GM23338 (cell line): ENCODE results near the gene PYCR2. TPM values are rescaled to one million over a fixed set of nuclear protein-coding genes. Genes with fewer than 3 reads are reported as not detected.

Experiments used
- ATAC-seq: fragments of 200-7000 bp; cut with Tn5 transposase; 3 replicates; pipeline ENCODE4 v1.9.1; 2020
- DNase-seq: peaks from one replicate; pipeline ENCODE4 v3.0.0-alpha.2; 2015; ENCODE audit warnings: low spot score
- H2AFZ ChIP-seq: fragments of 200-600 bp; sonication (generic); 2 replicates; pipeline ENCODE4 v1.8.0; 2016; ENCODE audit warnings: antibody characterized with exemption, mild to moderate bottlenecking, moderate library complexity
- H3F3A ChIP-seq: fragments of 200-600 bp; sonication (generic); replicated peaks from 2 replicates; pipeline ENCODE4 v1.8.0; 2017; ENCODE audit warnings: antibody characterized with exemption, mixed run types, low read depth
- H3K27ac ChIP-seq: fragments of 200-600 bp; sonication (generic); 2 replicates; pipeline ENCODE4 v1.6.1; 2016; ENCODE audit warnings: low read depth
- H3K27me3 ChIP-seq: fragments of 200-600 bp; sonication (generic); 2 replicates; pipeline ENCODE4 v1.8.0; 2016; ENCODE audit warnings: mild to moderate bottlenecking, mixed run types, moderate library complexity; ENCODE audit not compliant: insufficient read depth
- H3K36me3 ChIP-seq: fragments of 200-600 bp; sonication (generic); 2 replicates; pipeline ENCODE4 v1.8.0; 2016; ENCODE audit warnings: mild to moderate bottlenecking; ENCODE audit not compliant: insufficient read depth
- H3K4me1 ChIP-seq: fragments of 200-600 bp; sonication (generic); 2 replicates; pipeline ENCODE4 v1.8.0; 2016; ENCODE audit warnings: mild to moderate bottlenecking, moderate library complexity; ENCODE audit not compliant: insufficient read depth
- H3K4me2 ChIP-seq: fragments of 200-600 bp; sonication (generic); 2 replicates; pipeline ENCODE4 v1.7.1; 2017; ENCODE audit warnings: mixed run types
- H3K4me3 ChIP-seq: fragments of 200-600 bp; sonication (generic); 2 replicates; pipeline ENCODE4 v1.6.1; 2016; ENCODE audit warnings: mixed run types
- H3K79me2 ChIP-seq: fragments of 200-600 bp; sonication (generic); replicated peaks from 2 replicates; pipeline ENCODE4 v1.8.0; 2017; ENCODE audit warnings: mild to moderate bottlenecking; ENCODE audit not compliant: insufficient read depth
- H3K9me2 ChIP-seq: fragments of 200-600 bp; sonication (generic); 2 replicates; pipeline ENCODE4 v1.8.0; 2017; ENCODE audit not compliant: insufficient read depth
- H4K20me1 ChIP-seq: fragments of 200-600 bp; sonication (generic); replicated peaks from 2 replicates; pipeline ENCODE4 v1.8.0; 2017; ENCODE audit warnings: mild to moderate bottlenecking; ENCODE audit not compliant: insufficient read depth
- H3K27ac Mint-ChIP-seq: 2 replicates; pipeline ENCODE4 v1.8.0; 2020; ENCODE audit warnings: inconsistent platforms, mild to moderate bottlenecking, moderate library complexity, mixed read lengths
- H3K27me3 Mint-ChIP-seq: 3 replicates; pipeline ENCODE4 v1.8.0; 2022; ENCODE audit warnings: low read depth, mild to moderate bottlenecking, moderate library complexity, mixed read lengths, inconsistent platforms; ENCODE audit not compliant: insufficient read depth, poor library complexity
- H3K36me3 Mint-ChIP-seq: 3 replicates; pipeline ENCODE4 v1.8.0; 2021; ENCODE audit warnings: low read depth, mild to moderate bottlenecking, inconsistent platforms, moderate library complexity, mixed read lengths
- H3K4me1 Mint-ChIP-seq: 3 replicates; pipeline ENCODE4 v1.8.0; 2020; ENCODE audit warnings: mild to moderate bottlenecking, inconsistent platforms, mixed read lengths
- H3K4me3 Mint-ChIP-seq: 3 replicates; pipeline ENCODE4 v1.8.0; 2021; ENCODE audit warnings: moderate library complexity, mild to moderate bottlenecking, inconsistent platforms, mixed read lengths
- H3K9me3 Mint-ChIP-seq: 3 replicates; pipeline ENCODE4 v1.8.0; 2020; ENCODE audit warnings: moderate library complexity, mild to moderate bottlenecking, inconsistent platforms, mixed read lengths
- ETS1 ChIP-seq: IDR thresholded peaks from 2 replicates; pipeline ENCODE4 v1.6.1; 2016; ENCODE audit warnings: antibody characterized with exemption
- EZH2 ChIP-seq: fragments of 200-600 bp; sonication (generic); IDR thresholded peaks from one replicate; pipeline ENCODE4 v1.8.0; 2017; ENCODE audit warnings: antibody characterized with exemption, mild to moderate bottlenecking, low read depth; ENCODE audit not compliant: unreplicated experiment
- EZH2phosphoT487 ChIP-seq: fragments of 200-600 bp; sonication (generic); IDR thresholded peaks from one replicate; pipeline ENCODE4 v1.8.1; 2018; ENCODE audit warnings: antibody characterized with exemption; ENCODE audit not compliant: unreplicated experiment
- JUNB ChIP-seq: IDR thresholded peaks from one replicate; pipeline ENCODE4 v1.6.1; 2016; ENCODE audit warnings: antibody characterized with exemption; ENCODE audit not compliant: unreplicated experiment
- NANOG ChIP-seq: IDR thresholded peaks from 2 replicates; pipeline ENCODE4 v1.6.1; 2016; ENCODE audit warnings: antibody characterized with exemption, borderline replicate concordance
- REST ChIP-seq: IDR thresholded peaks from one replicate; pipeline ENCODE4 v1.6.1; 2018; ENCODE audit warnings: antibody characterized with exemption; ENCODE audit not compliant: unreplicated experiment
- STAT1 ChIP-seq: IDR thresholded peaks from one replicate; pipeline ENCODE4 v1.6.1; 2016; ENCODE audit warnings: antibody characterized with exemption; ENCODE audit not compliant: unreplicated experiment
- ZNF114 ChIP-seq: fragments of 250-450 bp; sonication (Bioruptor Pico); IDR thresholded peaks from 2 replicates; pipeline ENCODE4 v1.5.0; 2020; ENCODE audit warnings: mild to moderate bottlenecking, moderate library complexity
- ZNF331 ChIP-seq: fragments of 250-450 bp; sonication (Bioruptor Pico); IDR thresholded peaks from 2 replicates; pipeline ENCODE4 v1.5.0; 2020; ENCODE audit warnings: low read depth, mild to moderate bottlenecking, moderate library complexity
- polyA plus RNA-seq: library from polyadenylated mRNA; unstranded; fragments of >200 nt; fragmentation: Nextera tagmentation; extraction: Ambion mirVana; gene quantifications from 2 replicates; pipeline ENCODE4 v1.2.1, GENCODE V29; 2016
- total RNA-seq: library from RNA; depleted of rRNA; stranded (reverse); fragments of >200 nt; shearing (Covaris generic); gene quantifications from 2 replicates; pipeline ENCODE4 v1.2.3, GENCODE V29; 2014
- TF ChIP-seq, protein P1 (sequence below): fragments of 250-450 bp; sonication (Bioruptor Pico); IDR thresholded peaks from 2 replicates; pipeline ENCODE4 v1.5.0; 2020; ENCODE audit warnings: mild to moderate bottlenecking, moderate library complexity

The PYCR2 gene
- total and polyA plus RNA-seq, 2 experiments from 2014 or later: 89.1 to 109 TPM

- H2AFZ ChIP-seq: no peak overlapping the region
- H3K27ac Mint-ChIP-seq: peak overlapping the region; percentile 19; the same call in 1 of the 2 replicates
- TF ChIP-seq NANOG (no peak), ZNF331 (CRISPR knock-in tag) (no peak)
- peaks cover 7% of the 10 kb centered on the region; the same call in 1 of the 2 replicates for H3F3A ChIP-seq
- H3K4me3 Mint-ChIP-seq: no peak overlapping the region
- no peak for ATAC-seq
- H3K9me2 ChIP-seq: no peaks in the 10 kb centered on the region
- peaks cover 52% of the 10 kb centered on the region for H3K36me3 Mint-ChIP-seq
- no peaks in the 10 kb centered on the region for H3K9me3 Mint-ChIP-seq
- no peak overlapping the region for H3K4me2 ChIP-seq
- H3K4me3 ChIP-seq: no peak overlapping the region
- DNase-seq: no peak
- H3K27ac ChIP-seq: 0 out of 2 replicates have a peak overlapping the region, but pooled peaks have one; percentile 55
- 0 out of 2 replicates have a peak, but pooled peaks cover 3% of the 10 kb centered on the region for H4K20me1 ChIP-seq
- peaks cover 25% of the 10 kb centered on the region for H3K36me3 ChIP-seq
- peaks cover 11% of the 10 kb centered on the region; the same call in 2 of the 3 replicates for H3K4me1 Mint-ChIP-seq
- H3K27me3 ChIP-seq: no peaks in the 10 kb centered on the region
- peaks cover 5% of the 10 kb centered on the region for H3K27me3 Mint-ChIP-seq
- peaks cover 5% of the 10 kb centered on the region; the same call in 1 of the 2 replicates for H3K4me1 ChIP-seq
- peaks cover 4% of the 10 kb centered on the region; the same call in 1 of the 2 replicates for H3K79me2 ChIP-seq
These were observed 6.9 kb downstream of the PYCR2 start for GRCh38 chr1:225917101-225917500.

GRCh38 chr1:225915538-225915991 lies 8.5 kb downstream of the PYCR2 start:
- H2AFZ ChIP-seq: no peak overlapping the region
- no peaks in the 10 kb centered on the region for H3K9me2 ChIP-seq
- H3K79me2 ChIP-seq: no peaks in the 10 kb centered on the region
- Mint-ChIP-seq H3K27me3 (peaks cover 8% of the 10 kb centered on the region), H3K36me3 (peaks cover 37% of the 10 kb centered on the region), H3K9me3 (no peaks in the 10 kb centered on the region), H3K27ac (no peak overlapping the region), H3K4me3 (no peak overlapping the region), H3K4me1 (peaks cover 18% of the 10 kb centered on the region)
- no peak overlapping the region for H3K27ac ChIP-seq
- no peak overlapping the region for H3K4me2 ChIP-seq
- H3K27me3 ChIP-seq: no peaks in the 10 kb centered on the region
- H3F3A ChIP-seq: peaks cover 1% of the 10 kb centered on the region; the same call in 1 of the 2 replicates
- peaks cover 10% of the 10 kb centered on the region for H3K4me1 ChIP-seq
- no peaks in the 10 kb centered on the region for H4K20me1 ChIP-seq
- DNase-seq (no peak), ATAC-seq (no peak)
- H3K36me3 ChIP-seq: peaks cover 10% of the 10 kb centered on the region
- TF ChIP-seq STAT1 (no peak), ZNF114 (no peak), JUNB (no peak), EZH2 (no peak), REST (no peak), ETS1 (no peak), EZH2phosphoT487 (no peak)
- TF ChIP-seq, protein P1, sequence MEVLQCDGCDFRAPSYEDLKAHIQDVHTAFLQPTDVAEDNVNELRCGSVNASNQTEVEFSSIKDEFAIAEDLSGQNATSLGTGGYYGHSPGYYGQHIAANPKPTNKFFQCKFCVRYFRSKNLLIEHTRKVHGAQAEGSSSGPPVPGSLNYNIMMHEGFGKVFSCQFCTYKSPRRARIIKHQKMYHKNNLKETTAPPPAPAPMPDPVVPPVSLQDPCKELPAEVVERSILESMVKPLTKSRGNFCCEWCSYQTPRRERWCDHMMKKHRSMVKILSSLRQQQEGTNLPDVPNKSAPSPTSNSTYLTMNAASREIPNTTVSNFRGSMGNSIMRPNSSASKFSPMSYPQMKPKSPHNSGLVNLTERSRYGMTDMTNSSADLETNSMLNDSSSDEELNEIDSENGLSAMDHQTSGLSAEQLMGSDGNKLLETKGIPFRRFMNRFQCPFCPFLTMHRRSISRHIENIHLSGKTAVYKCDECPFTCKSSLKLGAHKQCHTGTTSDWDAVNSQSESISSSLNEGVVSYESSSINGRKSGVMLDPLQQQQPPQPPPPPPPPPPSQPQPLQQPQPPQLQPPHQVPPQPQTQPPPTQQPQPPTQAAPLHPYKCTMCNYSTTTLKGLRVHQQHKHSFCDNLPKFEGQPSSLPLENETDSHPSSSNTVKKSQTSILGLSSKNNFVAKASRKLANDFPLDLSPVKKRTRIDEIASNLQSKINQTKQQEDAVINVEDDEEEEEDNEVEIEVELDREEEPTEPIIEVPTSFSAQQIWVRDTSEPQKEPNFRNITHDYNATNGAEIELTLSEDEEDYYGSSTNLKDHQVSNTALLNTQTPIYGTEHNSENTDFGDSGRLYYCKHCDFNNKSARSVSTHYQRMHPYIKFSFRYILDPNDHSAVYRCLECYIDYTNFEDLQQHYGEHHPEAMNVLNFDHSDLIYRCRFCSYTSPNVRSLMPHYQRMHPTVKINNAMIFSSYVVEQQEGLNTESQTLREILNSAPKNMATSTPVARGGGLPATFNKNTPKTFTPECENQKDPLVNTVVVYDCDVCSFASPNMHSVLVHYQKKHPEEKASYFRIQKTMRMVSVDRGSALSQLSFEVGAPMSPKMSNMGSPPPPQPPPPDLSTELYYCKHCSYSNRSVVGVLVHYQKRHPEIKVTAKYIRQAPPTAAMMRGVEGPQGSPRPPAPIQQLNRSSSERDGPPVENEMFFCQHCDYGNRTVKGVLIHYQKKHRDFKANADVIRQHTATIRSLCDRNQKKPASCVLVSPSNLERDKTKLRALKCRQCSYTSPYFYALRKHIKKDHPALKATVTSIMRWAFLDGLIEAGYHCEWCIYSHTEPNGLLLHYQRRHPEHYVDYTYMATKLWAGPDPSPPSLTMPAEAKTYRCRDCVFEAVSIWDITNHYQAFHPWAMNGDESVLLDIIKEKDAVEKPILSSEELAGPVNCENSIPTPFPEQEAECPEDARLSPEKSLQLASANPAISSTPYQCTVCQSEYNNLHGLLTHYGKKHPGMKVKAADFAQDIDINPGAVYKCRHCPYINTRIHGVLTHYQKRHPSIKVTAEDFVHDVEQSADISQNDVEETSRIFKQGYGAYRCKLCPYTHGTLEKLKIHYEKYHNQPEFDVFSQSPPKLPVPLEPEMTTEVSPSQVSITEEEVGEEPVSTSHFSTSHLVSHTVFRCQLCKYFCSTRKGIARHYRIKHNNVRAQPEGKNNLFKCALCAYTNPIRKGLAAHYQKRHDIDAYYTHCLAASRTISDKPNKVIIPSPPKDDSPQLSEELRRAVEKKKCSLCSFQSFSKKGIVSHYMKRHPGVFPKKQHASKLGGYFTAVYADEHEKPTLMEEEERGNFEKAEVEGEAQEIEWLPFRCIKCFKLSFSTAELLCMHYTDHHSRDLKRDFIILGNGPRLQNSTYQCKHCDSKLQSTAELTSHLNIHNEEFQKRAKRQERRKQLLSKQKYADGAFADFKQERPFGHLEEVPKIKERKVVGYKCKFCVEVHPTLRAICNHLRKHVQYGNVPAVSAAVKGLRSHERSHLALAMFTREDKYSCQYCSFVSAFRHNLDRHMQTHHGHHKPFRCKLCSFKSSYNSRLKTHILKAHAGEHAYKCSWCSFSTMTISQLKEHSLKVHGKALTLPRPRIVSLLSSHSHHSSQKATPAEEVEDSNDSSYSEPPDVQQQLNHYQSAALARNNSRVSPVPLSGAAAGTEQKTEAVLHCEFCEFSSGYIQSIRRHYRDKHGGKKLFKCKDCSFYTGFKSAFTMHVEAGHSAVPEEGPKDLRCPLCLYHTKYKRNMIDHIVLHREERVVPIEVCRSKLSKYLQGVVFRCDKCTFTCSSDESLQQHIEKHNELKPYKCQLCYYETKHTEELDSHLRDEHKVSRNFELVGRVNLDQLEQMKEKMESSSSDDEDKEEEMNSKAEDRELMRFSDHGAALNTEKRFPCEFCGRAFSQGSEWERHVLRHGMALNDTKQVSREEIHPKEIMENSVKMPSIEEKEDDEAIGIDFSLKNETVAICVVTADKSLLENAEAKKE (CRISPR knock-in tag): no peak
- no peak overlapping the region for H3K4me3 ChIP-seq
